Measurements from ENCODE around the gene INTS15. TPM values are rescaled to one million over a fixed set of nuclear protein-coding genes. Genes with fewer than 3 reads are reported as not detected.
A peak's percentile ranks its signal among the peaks of the same experiment; 100 is the strongest.

The INTS15 gene
- polyA plus RNA-seq, 1 donor from 2014 or later, result 36.2 TPM

DNA sequence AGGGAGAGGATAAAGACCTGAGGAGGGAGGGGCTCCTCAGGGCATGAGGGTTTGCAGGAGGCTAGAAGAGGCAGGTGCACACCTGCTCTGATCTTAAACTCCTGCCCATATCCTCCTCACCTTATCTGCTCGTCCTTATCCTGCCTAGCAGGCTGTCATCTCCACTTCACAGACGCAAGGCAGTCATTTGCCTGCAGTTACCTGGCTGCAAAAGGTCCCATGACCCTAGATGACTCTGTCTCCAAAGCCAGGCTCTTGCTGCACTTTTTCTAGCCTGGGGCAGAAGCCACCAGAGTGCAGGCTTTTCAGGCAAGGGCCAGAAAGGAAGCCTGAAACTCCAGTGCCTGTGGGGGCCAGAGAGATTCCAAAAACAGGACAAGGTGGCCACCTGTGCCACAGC is 23.9 kb downstream of the INTS15 start:
- no peaks in the 10 kb centered on the region for H4K20me1 ChIP-seq (ENCODE audit: insufficient read depth)
- H3K36me3 ChIP-seq (ENCODE audit: insufficient read depth, low read length), result no peaks in the 10 kb centered on the region
- H3K9me2 ChIP-seq (ENCODE audit: insufficient read depth, low read length), result no peaks in the 10 kb centered on the region
- no peaks in the 10 kb centered on the region for H3K27me3 ChIP-seq (ENCODE audit: insufficient read depth, low read depth, low read length)
- TF ChIP-seq MXI1 (conservative IDR thresholded peaks at IDR 0.05; ENCODE audit: poor library complexity, severe bottlenecking), result no peak
- TF ChIP-seq POLR2AphosphoS5 (IDR thresholded peaks at IDR 0.05), result no peak
- TF ChIP-seq RAD21 (conservative IDR thresholded peaks at IDR 0.05), result no peak
- TF ChIP-seq, protein P1, sequence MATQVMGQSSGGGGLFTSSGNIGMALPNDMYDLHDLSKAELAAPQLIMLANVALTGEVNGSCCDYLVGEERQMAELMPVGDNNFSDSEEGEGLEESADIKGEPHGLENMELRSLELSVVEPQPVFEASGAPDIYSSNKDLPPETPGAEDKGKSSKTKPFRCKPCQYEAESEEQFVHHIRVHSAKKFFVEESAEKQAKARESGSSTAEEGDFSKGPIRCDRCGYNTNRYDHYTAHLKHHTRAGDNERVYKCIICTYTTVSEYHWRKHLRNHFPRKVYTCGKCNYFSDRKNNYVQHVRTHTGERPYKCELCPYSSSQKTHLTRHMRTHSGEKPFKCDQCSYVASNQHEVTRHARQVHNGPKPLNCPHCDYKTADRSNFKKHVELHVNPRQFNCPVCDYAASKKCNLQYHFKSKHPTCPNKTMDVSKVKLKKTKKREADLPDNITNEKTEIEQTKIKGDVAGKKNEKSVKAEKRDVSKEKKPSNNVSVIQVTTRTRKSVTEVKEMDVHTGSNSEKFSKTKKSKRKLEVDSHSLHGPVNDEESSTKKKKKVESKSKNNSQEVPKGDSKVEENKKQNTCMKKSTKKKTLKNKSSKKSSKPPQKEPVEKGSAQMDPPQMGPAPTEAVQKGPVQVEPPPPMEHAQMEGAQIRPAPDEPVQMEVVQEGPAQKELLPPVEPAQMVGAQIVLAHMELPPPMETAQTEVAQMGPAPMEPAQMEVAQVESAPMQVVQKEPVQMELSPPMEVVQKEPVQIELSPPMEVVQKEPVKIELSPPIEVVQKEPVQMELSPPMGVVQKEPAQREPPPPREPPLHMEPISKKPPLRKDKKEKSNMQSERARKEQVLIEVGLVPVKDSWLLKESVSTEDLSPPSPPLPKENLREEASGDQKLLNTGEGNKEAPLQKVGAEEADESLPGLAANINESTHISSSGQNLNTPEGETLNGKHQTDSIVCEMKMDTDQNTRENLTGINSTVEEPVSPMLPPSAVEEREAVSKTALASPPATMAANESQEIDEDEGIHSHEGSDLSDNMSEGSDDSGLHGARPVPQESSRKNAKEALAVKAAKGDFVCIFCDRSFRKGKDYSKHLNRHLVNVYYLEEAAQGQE (IDR thresholded peaks at IDR 0.05; ENCODE audit: borderline replicate concordance), result no peak
- TF ChIP-seq EP300 (conservative IDR thresholded peaks at IDR 0.05; ENCODE audit: poor library complexity, severe bottlenecking), result no peak
- TF ChIP-seq, protein P2, sequence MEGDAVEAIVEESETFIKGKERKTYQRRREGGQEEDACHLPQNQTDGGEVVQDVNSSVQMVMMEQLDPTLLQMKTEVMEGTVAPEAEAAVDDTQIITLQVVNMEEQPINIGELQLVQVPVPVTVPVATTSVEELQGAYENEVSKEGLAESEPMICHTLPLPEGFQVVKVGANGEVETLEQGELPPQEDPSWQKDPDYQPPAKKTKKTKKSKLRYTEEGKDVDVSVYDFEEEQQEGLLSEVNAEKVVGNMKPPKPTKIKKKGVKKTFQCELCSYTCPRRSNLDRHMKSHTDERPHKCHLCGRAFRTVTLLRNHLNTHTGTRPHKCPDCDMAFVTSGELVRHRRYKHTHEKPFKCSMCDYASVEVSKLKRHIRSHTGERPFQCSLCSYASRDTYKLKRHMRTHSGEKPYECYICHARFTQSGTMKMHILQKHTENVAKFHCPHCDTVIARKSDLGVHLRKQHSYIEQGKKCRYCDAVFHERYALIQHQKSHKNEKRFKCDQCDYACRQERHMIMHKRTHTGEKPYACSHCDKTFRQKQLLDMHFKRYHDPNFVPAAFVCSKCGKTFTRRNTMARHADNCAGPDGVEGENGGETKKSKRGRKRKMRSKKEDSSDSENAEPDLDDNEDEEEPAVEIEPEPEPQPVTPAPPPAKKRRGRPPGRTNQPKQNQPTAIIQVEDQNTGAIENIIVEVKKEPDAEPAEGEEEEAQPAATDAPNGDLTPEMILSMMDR (IDR thresholded peaks at IDR 0.05; ENCODE audit: poor library complexity, severe bottlenecking), result no peak
- no peak for TF ChIP-seq TAF1 (IDR thresholded peaks at IDR 0.05; ENCODE audit: low read depth)
- no peak for TF ChIP-seq SMC3 (conservative IDR thresholded peaks at IDR 0.05; ENCODE audit: poor library complexity)
- no peak for TF ChIP-seq EZH2 (IDR thresholded peaks at IDR 0.05; ENCODE audit: borderline replicate concordance, insufficient read depth, low read length, poor library complexity, severe bottlenecking)
- H2AFZ ChIP-seq (ENCODE audit: low read depth, low read length), result no peak overlapping the region
- H3K4me2 ChIP-seq (ENCODE audit: low read length), result no peak overlapping the region
- no peak overlapping the region for H3K27ac ChIP-seq (ENCODE audit: low read length)
- H3F3A ChIP-seq (ENCODE audit: insufficient read depth, low read length, poor library complexity, severe bottlenecking), result no peaks in the 10 kb centered on the region
- no peak overlapping the region for H3K4me3 ChIP-seq (ENCODE audit: low read length)
- H3K9ac ChIP-seq (ENCODE audit: low read length), result no peak overlapping the region
- no peaks in the 10 kb centered on the region for H3K9me3 ChIP-seq (ENCODE audit: low read length)
- no peaks in the 10 kb centered on the region for H3K79me2 ChIP-seq (replicated peaks; ENCODE audit: insufficient read depth, low read length)

DNA sequence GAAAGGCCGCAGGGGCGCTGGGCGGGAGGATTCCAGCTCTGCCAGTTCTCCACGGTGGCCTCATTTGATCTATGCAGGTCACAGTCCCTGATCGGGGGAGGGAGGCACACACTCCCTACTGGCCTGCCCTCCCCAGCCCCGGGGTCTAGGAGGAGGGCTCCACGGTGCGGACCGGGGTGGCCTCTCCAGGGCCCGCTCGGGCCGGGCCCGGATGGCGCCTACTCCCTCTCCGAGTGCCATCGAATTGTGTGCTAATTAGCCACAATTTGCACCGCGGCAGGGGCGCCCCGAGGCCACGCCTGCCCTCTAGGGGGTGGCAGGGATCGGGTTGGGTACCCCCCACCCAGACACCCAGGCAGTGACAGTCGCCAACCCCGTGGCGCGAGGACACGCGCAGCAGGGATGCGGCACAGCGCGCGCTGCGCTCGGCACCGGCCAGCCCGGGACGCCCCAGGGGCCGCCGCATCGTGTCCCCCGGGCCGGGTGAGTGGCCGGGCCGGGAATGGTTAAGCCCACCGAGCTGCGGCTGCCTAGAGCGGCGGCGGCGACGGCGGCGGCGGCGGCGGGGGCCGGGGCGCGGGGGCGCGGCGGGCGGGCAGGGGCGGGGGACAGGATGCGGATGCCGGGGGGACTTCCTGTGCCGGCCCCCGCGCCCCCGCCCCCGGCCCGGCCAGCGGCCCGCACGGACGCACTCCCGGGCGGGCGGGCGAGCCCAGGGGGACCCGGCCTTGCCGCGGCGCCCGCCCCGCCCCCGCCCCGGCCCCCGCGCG is 25.3 kb downstream of the INTS15 start, which contains the start of gene ZNF853:
ZNF853 (plus strand) TSS at position 658 of the 770 bp plus-strand sequence. CDS start 565 bp downstream, outside the sequence.
- Histone ChIP-seq H2AFZ (ENCODE audit: low read depth, low read length) (peak within 1 kb of the TSS; percentile 51), H3K27ac (ENCODE audit: low read length) (no peak within 1 kb of the TSS), H3K27me3 (ENCODE audit: insufficient read depth, low read depth, low read length) (no peaks in the 10 kb centered on the region), H4K20me1 (ENCODE audit: insufficient read depth) (no peaks in the 10 kb centered on the region), H3K4me2 (ENCODE audit: low read length) (peak within 1 kb of the TSS; percentile 76), H3K9me3 (ENCODE audit: low read length) (no peaks in the 10 kb centered on the region), H3F3A (ENCODE audit: insufficient read depth, low read length, poor library complexity, severe bottlenecking) (no peaks in the 10 kb centered on the region), H3K9ac (ENCODE audit: low read length) (peak within 1 kb of the TSS; percentile 77), H3K4me3 (ENCODE audit: low read length) (peak within 1 kb of the TSS; percentile 94), H3K36me3 (ENCODE audit: insufficient read depth, low read length) (no peaks in the 10 kb centered on the region), H3K9me2 (ENCODE audit: insufficient read depth, low read length) (no peaks in the 10 kb centered on the region), H3K79me2 (replicated peaks; ENCODE audit: insufficient read depth, low read length) (no peaks in the 10 kb centered on the region)
- TF ChIP-seq RAD21 (conservative IDR thresholded peaks at IDR 0.05), result peak; percentile 10
- TF ChIP-seq, protein P1 (IDR thresholded peaks at IDR 0.05; ENCODE audit: borderline replicate concordance), result no peak
- TF ChIP-seq POLR2AphosphoS5 (IDR thresholded peaks at IDR 0.05), result peak; percentile 4
- no peak for TF ChIP-seq MXI1 (conservative IDR thresholded peaks at IDR 0.05; ENCODE audit: poor library complexity, severe bottlenecking)
- TF ChIP-seq SMC3 (conservative IDR thresholded peaks at IDR 0.05; ENCODE audit: poor library complexity), result peak; percentile 17
- TF ChIP-seq, protein P2 (IDR thresholded peaks at IDR 0.05; ENCODE audit: poor library complexity, severe bottlenecking), result peak; percentile 61
- TF ChIP-seq EZH2 (IDR thresholded peaks at IDR 0.05; ENCODE audit: borderline replicate concordance, insufficient read depth, low read length, poor library complexity, severe bottlenecking), result no peak
- TF ChIP-seq EP300 (conservative IDR thresholded peaks at IDR 0.05; ENCODE audit: poor library complexity, severe bottlenecking), result no peak
